Spleen (tissue), 7 donors: Measurements from ENCODE around the gene OGDH.

ENCODE experiments used
- CTCF ChIP-seq, 11 experiments: fragments of 200-600 bp in 7 of 11; fragments of 450-650 bp in 4 of 11; sonication (generic) in 4 of 11; IDR thresholded peaks in 8 of 11; conservative IDR thresholded peaks in 3 of 11; 1 replicate in 7 of 11; 2 replicates in 4 of 11; pipeline versions ENCODE4 v1.4.0 to v1.8.0; 2016 to 2021; ENCODE audit warnings: antibody characterized with exemption in 11 of 11, inconsistent platforms in 4 of 11, mild to moderate bottlenecking in 1 of 11
- POLR2A ChIP-seq, 3 donors: fragments of 450-650 bp; IDR thresholded peaks; one replicate each; pipeline ENCODE4 v1.5.1; 2017; ENCODE audit warnings: antibody characterized with exemption in 3 of 3, mild to moderate bottlenecking in 1 of 3
- POLR2AphosphoS5 ChIP-seq, 3 donors: sonication (generic); formaldehyde crosslinking; IDR thresholded peaks; one replicate each; pipeline ENCODE4 v1.5.1; 2017; ENCODE audit warnings: antibody characterized with exemption in 3 of 3
- donor health status: DM: no; HTN: no; CAD: no; lungs with moderate emphysema.
- donor health status: DM: no; HTN: no; CAD: no.
- donor health status: DM: no; HTN: no; CAD: no.

GRCh38 chr7:44646921-44647636 lies 40.7 kb downstream of the OGDH start:
- TF ChIP-seq CTCF (IDR thresholded peaks at IDR 0.05 in 8 of 11, conservative IDR thresholded peaks at IDR 0.05 in 3 of 11) (no peak), POLR2A (IDR thresholded peaks at IDR 0.05) (no peak), POLR2AphosphoS5 (IDR thresholded peaks at IDR 0.05) (no peak)
